H9 (cell line): ENCODE data around the gene SAMD15. TPM values are rescaled to one million over a fixed set of nuclear protein-coding genes. Genes with fewer than 3 reads are reported as not detected.

Experiments used
- DNase-seq: peaks from one replicate; pipeline ENCODE4 v3.0.0-alpha.2; 2017
- H2AFZ ChIP-seq: one replicate; pipeline ENCODE4 v1.6.1; 2013; ENCODE audit warnings: mild to moderate bottlenecking, low read length, control low read depth, moderate library complexity
- H2AK5ac ChIP-seq: 2 replicates; pipeline ENCODE4 v1.6.1; 2013; ENCODE audit warnings: low read length, control low read depth, mixed read lengths; ENCODE audit not compliant: insufficient read length
- H2BK120ac ChIP-seq: one replicate; pipeline ENCODE4 v1.6.1; 2013; ENCODE audit warnings: low read depth, mild to moderate bottlenecking, low read length, control low read depth, inconsistent platforms; ENCODE audit not compliant: poor library complexity, severe bottlenecking
- H2BK12ac ChIP-seq: 2 replicates; pipeline ENCODE4 v1.6.1; 2013; ENCODE audit warnings: low read length, control low read depth, mixed read lengths, low read depth; ENCODE audit not compliant: insufficient read length
- H2BK15ac ChIP-seq: 2 replicates; pipeline ENCODE4 v1.6.1; 2013; ENCODE audit warnings: low read depth, low read length, control low read depth
- H2BK20ac ChIP-seq: one replicate; pipeline ENCODE4 v1.6.1; 2013; ENCODE audit warnings: low read depth, mild to moderate bottlenecking, low read length, control low read depth, inconsistent platforms; ENCODE audit not compliant: poor library complexity, severe bottlenecking
- H2BK5ac ChIP-seq: 2 replicates; pipeline ENCODE4 v1.6.1; 2013; ENCODE audit warnings: low read length, control low read depth, mixed read lengths; ENCODE audit not compliant: insufficient read length
- H3K14ac ChIP-seq: 2 replicates; pipeline ENCODE4 v1.6.1; 2013; ENCODE audit warnings: low read length, control low read depth; ENCODE audit not compliant: insufficient read depth
- H3K18ac ChIP-seq: 2 replicates; pipeline ENCODE4 v1.6.1; 2013; ENCODE audit warnings: low read depth, mild to moderate bottlenecking, mixed read lengths, low read length, control low read depth; ENCODE audit not compliant: insufficient read length
- H3K23ac ChIP-seq: 2 replicates; pipeline ENCODE4 v1.6.1; 2013; ENCODE audit warnings: low read length, control low read depth, mixed read lengths, low read depth; ENCODE audit not compliant: insufficient read length
- H3K23me2 ChIP-seq: 2 replicates; pipeline ENCODE4 v1.6.1; 2013; ENCODE audit warnings: low read depth, mild to moderate bottlenecking, mixed read lengths, low read length, control low read depth; ENCODE audit not compliant: insufficient read length, poor library complexity, severe bottlenecking
- H3K27ac ChIP-seq: 2 replicates; pipeline ENCODE4 v1.5.1; 2013; ENCODE audit warnings: low read length, control low read depth, mixed read lengths, low read depth; ENCODE audit not compliant: insufficient read length
- H3K27me3 ChIP-seq: 2 replicates; pipeline ENCODE4 v1.6.1; 2013; ENCODE audit warnings: low read length, control low read depth, inconsistent platforms; ENCODE audit not compliant: insufficient read depth
- H3K4ac ChIP-seq: 2 replicates; pipeline ENCODE4 v1.6.1; 2013; ENCODE audit warnings: low read depth, mild to moderate bottlenecking, control low read depth, inconsistent platforms, low read length, moderate library complexity
- H3K4me1 ChIP-seq: 2 replicates; pipeline ENCODE4 v1.6.1; 2013; ENCODE audit warnings: low read length, control low read depth, inconsistent platforms; ENCODE audit not compliant: insufficient read depth
- H3K4me2 ChIP-seq: 2 replicates; pipeline ENCODE4 v1.6.1; 2013; ENCODE audit warnings: low read length, control low read depth, mixed read lengths; ENCODE audit not compliant: insufficient read length, insufficient read depth
- H3K56ac ChIP-seq: 2 replicates; pipeline ENCODE4 v1.6.1; 2013; ENCODE audit warnings: low read depth, mild to moderate bottlenecking, mixed read lengths, low read length, control low read depth; ENCODE audit not compliant: insufficient read length
- H3K79me1 ChIP-seq: 2 replicates; pipeline ENCODE4 v1.6.1; 2013; ENCODE audit warnings: low read depth, mild to moderate bottlenecking, moderate library complexity, low read length, control low read depth, inconsistent platforms; ENCODE audit not compliant: insufficient read depth, poor library complexity, severe bottlenecking
- H3K79me2 ChIP-seq: 2 replicates; pipeline ENCODE4 v1.6.1; 2013; ENCODE audit warnings: low read length, control low read depth, inconsistent platforms; ENCODE audit not compliant: insufficient read depth
- H3K9ac ChIP-seq: 2 replicates; pipeline ENCODE4 v1.6.1; 2013; ENCODE audit warnings: low read length, control low read depth, mixed read lengths; ENCODE audit not compliant: insufficient read length; ENCODE audit errors: extremely low read depth
- H3K9me3 ChIP-seq: one replicate; pipeline ENCODE4 v1.6.1; 2013; ENCODE audit warnings: low read depth, low read length, inconsistent platforms; ENCODE audit not compliant: control insufficient read depth
- H3T11ph ChIP-seq: one replicate; pipeline ENCODE4 v1.6.1; 2013; ENCODE audit warnings: mild to moderate bottlenecking, low read length, control low read depth, inconsistent platforms
- H4K20me1 ChIP-seq: one replicate; pipeline ENCODE4 v1.6.1; 2013; ENCODE audit not compliant: control insufficient read depth, insufficient read length, insufficient read depth
- H4K5ac ChIP-seq: 2 replicates; pipeline ENCODE4 v1.6.1; 2013; ENCODE audit warnings: low read depth, mild to moderate bottlenecking, mixed read lengths, low read length, control low read depth; ENCODE audit not compliant: insufficient read length
- H4K8ac ChIP-seq: replicated peaks from 2 replicates; pipeline ENCODE4 v1.6.1; 2013; ENCODE audit warnings: low read length, control low read depth, mixed read lengths, low read depth; ENCODE audit not compliant: insufficient read length
- H4K91ac ChIP-seq: 2 replicates; pipeline ENCODE4 v1.6.1; 2013; ENCODE audit warnings: low read depth, mild to moderate bottlenecking, moderate library complexity, mixed read lengths, low read length, control low read depth; ENCODE audit not compliant: insufficient read length
- H3K27ac Mint-ChIP-seq, 3 experiments: 2 replicates in 2 of 3; 3 replicates in 1 of 3; pipeline ENCODE4 v1.8.0; 2020 to 2021; ENCODE audit warnings: mixed read lengths in 3 of 3, mild to moderate bottlenecking in 1 of 3, moderate library complexity in 1 of 3
- H3K27me3 Mint-ChIP-seq: 2 replicates; pipeline ENCODE4 v1.8.0; 2021; ENCODE audit warnings: low read depth, mild to moderate bottlenecking, moderate library complexity, mixed read lengths
- H3K36me3 Mint-ChIP-seq, 3 experiments: 2 replicates in 2 of 3; 3 replicates in 1 of 3; pipeline ENCODE4 v1.8.0; 2020 to 2021; ENCODE audit warnings: low read depth in 3 of 3, mixed read lengths in 3 of 3; ENCODE audit not compliant: insufficient read depth in 1 of 3
- H3K4me1 Mint-ChIP-seq, 2 experiments: 2 replicates each; pipeline ENCODE4 v1.8.0; 2020; ENCODE audit warnings: mixed read lengths in 2 of 2
- H3K4me3 Mint-ChIP-seq, 2 experiments: 2 replicates in 1 of 2; 3 replicates in 1 of 2; pipeline ENCODE4 v1.8.0; 2020 to 2021; ENCODE audit warnings: mild to moderate bottlenecking in 2 of 2, mixed read lengths in 2 of 2, moderate library complexity in 1 of 2
- H3K9me3 Mint-ChIP-seq, 2 experiments: 2 replicates in 1 of 2; 3 replicates in 1 of 2; pipeline ENCODE4 v1.8.0; 2020; ENCODE audit warnings: mild to moderate bottlenecking in 2 of 2, mixed read lengths in 2 of 2, moderate library complexity in 1 of 2
- WGBS: extraction: QIAGEN DNeasy Blood & Tissue Kit; methylation state at CpG from one replicate; pipeline ENCODE4 v1.1.7; 2013; ENCODE audit warnings: missing lambda C conversion rate, low lambda C conversion rate, mixed read lengths; ENCODE audit not compliant: insufficient read length; ENCODE audit errors: extremely low coverage; 5-methylcytosine and 5-hydroxymethylcytosine counted together
- total RNA-seq: library from RNA; stranded (reverse); gene quantifications from 2 replicates; pipeline ENCODE4 v1.2.1, GENCODE V29; 2021
- TF ChIP-seq, protein P1 (sequence below): fragments of 200-600 bp; sonication (generic); conservative IDR thresholded peaks from 3 replicates; pipeline ENCODE4 v1.8.0; 2021; ENCODE audit warnings: antibody characterized with exemption, mild to moderate bottlenecking

The SAMD15 gene
- total RNA-seq, 1 experiment from 2014 or later: 1.1 TPM

DNA sequence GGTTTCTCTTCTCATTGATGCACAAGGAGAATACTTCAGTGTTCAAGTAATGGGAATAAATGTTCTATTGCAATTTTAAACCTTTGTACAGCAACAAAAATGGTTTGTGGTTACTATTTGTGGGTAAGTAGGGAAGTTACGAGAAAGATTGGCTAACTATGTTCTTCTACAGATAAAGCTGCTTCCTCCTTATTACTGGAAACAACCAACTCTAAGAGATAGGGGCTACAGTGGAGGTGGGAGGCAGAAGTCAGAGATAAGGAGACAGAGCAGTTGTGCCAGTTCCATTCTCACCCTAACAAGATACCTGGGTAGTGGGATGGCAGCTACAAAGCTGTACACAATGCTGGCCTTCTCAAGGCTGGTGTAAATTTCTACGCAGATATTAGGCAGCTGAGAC lies 30.0 kb downstream of the SAMD15 start:
- H3K27me3 ChIP-seq: no peaks in the 10 kb centered on the region
- TF ChIP-seq, protein P1, sequence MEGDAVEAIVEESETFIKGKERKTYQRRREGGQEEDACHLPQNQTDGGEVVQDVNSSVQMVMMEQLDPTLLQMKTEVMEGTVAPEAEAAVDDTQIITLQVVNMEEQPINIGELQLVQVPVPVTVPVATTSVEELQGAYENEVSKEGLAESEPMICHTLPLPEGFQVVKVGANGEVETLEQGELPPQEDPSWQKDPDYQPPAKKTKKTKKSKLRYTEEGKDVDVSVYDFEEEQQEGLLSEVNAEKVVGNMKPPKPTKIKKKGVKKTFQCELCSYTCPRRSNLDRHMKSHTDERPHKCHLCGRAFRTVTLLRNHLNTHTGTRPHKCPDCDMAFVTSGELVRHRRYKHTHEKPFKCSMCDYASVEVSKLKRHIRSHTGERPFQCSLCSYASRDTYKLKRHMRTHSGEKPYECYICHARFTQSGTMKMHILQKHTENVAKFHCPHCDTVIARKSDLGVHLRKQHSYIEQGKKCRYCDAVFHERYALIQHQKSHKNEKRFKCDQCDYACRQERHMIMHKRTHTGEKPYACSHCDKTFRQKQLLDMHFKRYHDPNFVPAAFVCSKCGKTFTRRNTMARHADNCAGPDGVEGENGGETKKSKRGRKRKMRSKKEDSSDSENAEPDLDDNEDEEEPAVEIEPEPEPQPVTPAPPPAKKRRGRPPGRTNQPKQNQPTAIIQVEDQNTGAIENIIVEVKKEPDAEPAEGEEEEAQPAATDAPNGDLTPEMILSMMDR: no peak
- Mint-ChIP-seq H3K4me3 (no peak overlapping the region), H3K27me3 (no peaks in the 10 kb centered on the region), H3K27ac (no peak overlapping the region), H3K9me3 (no peaks in the 10 kb centered on the region), H3K4me1 (peaks cover 0 to 4% of the 10 kb centered on the region in 2 experiments; a peak in 1 of 4 replicates), H3K36me3 (no peaks in the 10 kb centered on the region)
- no peaks in the 10 kb centered on the region for H3K79me2 ChIP-seq
- H4K8ac ChIP-seq: no peak overlapping the region
- H3T11ph ChIP-seq: no peak overlapping the region
- H4K20me1 ChIP-seq: no peaks in the 10 kb centered on the region
- H2AFZ ChIP-seq: no peak overlapping the region
- H3K79me1 ChIP-seq: no peaks in the 10 kb centered on the region
- no peak overlapping the region for H4K5ac ChIP-seq
- no peak overlapping the region for H3K27ac ChIP-seq
- H3K4me1 ChIP-seq: no peaks in the 10 kb centered on the region
- H3K9ac ChIP-seq: no peak overlapping the region
- H3K4me2 ChIP-seq: no peak overlapping the region
- H3K4ac ChIP-seq: no peak overlapping the region
- no peaks in the 10 kb centered on the region for H3K23me2 ChIP-seq
- no peak overlapping the region for H3K23ac ChIP-seq
- H2BK15ac ChIP-seq: no peak overlapping the region
- H2AK5ac ChIP-seq: no peak overlapping the region
- no peak for DNase-seq
- no peaks in the 10 kb centered on the region for H3K9me3 ChIP-seq
- WGBS: no CpG with 5 or more reads among the region's 2 CpGs
- H2BK20ac ChIP-seq: no peak overlapping the region
- H3K14ac ChIP-seq: no peak overlapping the region
- H4K91ac ChIP-seq: no peak overlapping the region
- no peak overlapping the region for H2BK120ac ChIP-seq
- H3K18ac ChIP-seq: no peak overlapping the region
- no peak overlapping the region for H3K56ac ChIP-seq
- H2BK12ac ChIP-seq: no peak overlapping the region
- no peak overlapping the region for H2BK5ac ChIP-seq
